Colonic mucosa (tissue), 4 donors: ENCODE measurements around the gene PEPD. TPM values are rescaled to one million over a fixed set of nuclear protein-coding genes. Genes with fewer than 3 reads are reported as not detected.

Experiments used
- DNase-seq: peaks from one replicate; pipeline ENCODE4 v3.0.0-alpha.2; 2020
- H3K27ac ChIP-seq: fragments of 200-600 bp; one replicate; pipeline ENCODE4 v1.8.0; 2021
- H3K27me3 ChIP-seq: fragments of 200-600 bp; one replicate; pipeline ENCODE4 v1.8.0; 2021
- H3K36me3 ChIP-seq: fragments of 200-600 bp; one replicate; pipeline ENCODE4 v1.8.0; 2021
- H3K4me1 ChIP-seq: fragments of 200-600 bp; one replicate; pipeline ENCODE4 v1.8.0; 2021; ENCODE audit warnings: mild to moderate bottlenecking
- H3K4me3 ChIP-seq: fragments of 200-600 bp; one replicate; pipeline ENCODE4 v1.8.0; 2021
- H3K9ac ChIP-seq, 2 donors: one replicate each; pipeline ENCODE4 v1.7.0; 2013; ENCODE audit warnings: control low read depth in 2 of 2, low read depth in 2 of 2, low read length in 2 of 2
- H3K9me3 ChIP-seq: fragments of 200-600 bp; one replicate; pipeline ENCODE4 v1.8.0; 2021
- CTCF ChIP-seq: fragments of 200-600 bp; IDR thresholded peaks from one replicate; pipeline ENCODE4 v1.8.0; 2022; ENCODE audit warnings: antibody characterized with exemption, mild to moderate bottlenecking
- intact Hi-C: fragments of 100-400 bp; cut with DNase I; formaldehyde crosslinking; loops from one replicate; pipeline ENCODE4 v1.14.1; 2022
- total RNA-seq, 2 donors: library from RNA; stranded (reverse); fragmentation: NEBNext Ultra II Directional in 1 of 2; extraction: Animal tissue kit (Norgen Biotek cat#: 25700) in 1 of 2; gene quantifications; one replicate each; pipeline ENCODE4 v1.2.1, GENCODE V29; 2021
- donor health status: healthy.
- donor health status: DM: no; HTN: no; CAD: no.
- donor health status: DM: no; HTN: no; CAD: no.

Gene PEPD
- total RNA-seq, 2 donors from 2014 or later = 47.9 to 71.4 TPM

- H3K36me3 ChIP-seq = no peaks in the 10 kb centered on the region
- DNase-seq = no peak
- H3K4me1 ChIP-seq = no peaks in the 10 kb centered on the region
- H3K9ac ChIP-seq = no peak overlapping the region
- intact Hi-C loops = no loop called here
- no peak overlapping the region for H3K4me3 ChIP-seq
- H3K27ac ChIP-seq = no peak overlapping the region
- no peaks in the 10 kb centered on the region for H3K27me3 ChIP-seq
- H3K9me3 ChIP-seq = no peaks in the 10 kb centered on the region
- TF ChIP-seq CTCF = no peak
Observed at GRCh38 chr19:33512021-33512420, 9.6 kb downstream of the PEPD start.

GRCh38 chr19:33511346-33511745, 10.2 kb downstream of the PEPD start:
- intact Hi-C loops = no loop called here

GRCh38 chr19:33510462-33511194, 11.0 kb downstream of the PEPD start:
- no peak for TF ChIP-seq CTCF
- DNase-seq = no peak
- Histone ChIP-seq H3K27me3 (no peaks in the 10 kb centered on the region), H3K36me3 (no peaks in the 10 kb centered on the region), H3K27ac (no peak overlapping the region), H3K4me3 (no peak overlapping the region), H3K9me3 (no peaks in the 10 kb centered on the region), H3K9ac (no peak overlapping the region), H3K4me1 (no peaks in the 10 kb centered on the region)
- intact Hi-C loops = no loop called here

More at GRCh38 chr19:33511346-33511745, 10.2 kb downstream of the PEPD start:
- Histone ChIP-seq H3K27me3 (no peaks in the 10 kb centered on the region), H3K4me3 (no peak overlapping the region), H3K27ac (no peak overlapping the region), H3K4me1 (no peaks in the 10 kb centered on the region), H3K9me3 (no peaks in the 10 kb centered on the region), H3K9ac (no peak overlapping the region), H3K36me3 (no peaks in the 10 kb centered on the region)
- no peak for TF ChIP-seq CTCF
- no peak for DNase-seq

- no peak overlapping the region for H3K9ac ChIP-seq
- no peaks in the 10 kb centered on the region for H3K9me3 ChIP-seq
- H3K36me3 ChIP-seq = no peaks in the 10 kb centered on the region
- H3K4me1 ChIP-seq = no peaks in the 10 kb centered on the region
- intact Hi-C loops = no loop called here
- no peaks in the 10 kb centered on the region for H3K27me3 ChIP-seq
- no peak for DNase-seq
- H3K27ac ChIP-seq = no peak overlapping the region
- TF ChIP-seq CTCF = no peak
- no peak overlapping the region for H3K4me3 ChIP-seq
Observed at GRCh38 chr19:33509774-33510173, 11.8 kb downstream of the PEPD start.

- TF ChIP-seq CTCF = no peak
- DNase-seq = no peak
- Histone ChIP-seq H3K27ac (no peak overlapping the region), H3K9me3 (no peaks in the 10 kb centered on the region), H3K9ac (no peak overlapping the region), H3K27me3 (no peaks in the 10 kb centered on the region), H3K4me3 (no peak overlapping the region), H3K36me3 (no peaks in the 10 kb centered on the region), H3K4me1 (no peaks in the 10 kb centered on the region)
- intact Hi-C loops = no loop called here
Observed at GRCh38 chr19:33508941-33509614, 12.5 kb downstream of the PEPD start.
